ENCODE measurements around the gene CHID1.

Gene CHID1

DNA sequence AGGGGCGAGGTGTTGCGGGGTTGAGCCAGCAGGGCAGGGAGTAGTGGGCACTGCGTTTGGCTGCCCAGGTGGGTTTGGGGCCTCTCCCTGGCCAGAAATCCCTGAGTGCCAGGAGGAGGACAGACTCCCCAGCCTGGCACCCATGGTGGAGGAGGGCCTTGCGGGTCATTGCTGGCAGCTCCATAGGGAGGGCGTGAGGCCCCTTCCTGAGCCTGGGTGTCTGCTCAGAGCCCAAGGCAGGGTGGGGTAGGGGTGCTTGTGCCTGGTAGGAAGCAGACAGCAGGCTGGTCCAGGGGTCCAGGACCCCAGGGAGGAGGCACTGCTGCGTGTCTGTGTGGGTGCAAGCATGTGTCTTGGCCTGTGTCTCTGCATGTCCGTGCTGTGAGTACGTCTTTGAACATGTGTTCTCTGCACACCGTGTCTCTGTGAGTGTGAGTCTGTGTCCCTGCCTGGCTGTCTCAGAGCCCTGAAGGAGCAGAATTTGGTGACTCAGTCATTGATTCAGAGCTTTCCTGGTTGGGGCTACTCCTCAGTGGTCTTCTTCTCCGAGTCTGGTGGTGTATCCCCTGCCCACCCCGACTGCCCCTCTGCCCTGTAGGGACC, 64.0 kb downstream of the CHID1 start:
- H3K4me1 ChIP-seq (ENCODE audit: control insufficient read depth, insufficient read depth, low read length): peaks cover 51% of the 10 kb centered on the region
- H3K9ac ChIP-seq (ENCODE audit: low read length): no peak overlapping the region

DNA sequence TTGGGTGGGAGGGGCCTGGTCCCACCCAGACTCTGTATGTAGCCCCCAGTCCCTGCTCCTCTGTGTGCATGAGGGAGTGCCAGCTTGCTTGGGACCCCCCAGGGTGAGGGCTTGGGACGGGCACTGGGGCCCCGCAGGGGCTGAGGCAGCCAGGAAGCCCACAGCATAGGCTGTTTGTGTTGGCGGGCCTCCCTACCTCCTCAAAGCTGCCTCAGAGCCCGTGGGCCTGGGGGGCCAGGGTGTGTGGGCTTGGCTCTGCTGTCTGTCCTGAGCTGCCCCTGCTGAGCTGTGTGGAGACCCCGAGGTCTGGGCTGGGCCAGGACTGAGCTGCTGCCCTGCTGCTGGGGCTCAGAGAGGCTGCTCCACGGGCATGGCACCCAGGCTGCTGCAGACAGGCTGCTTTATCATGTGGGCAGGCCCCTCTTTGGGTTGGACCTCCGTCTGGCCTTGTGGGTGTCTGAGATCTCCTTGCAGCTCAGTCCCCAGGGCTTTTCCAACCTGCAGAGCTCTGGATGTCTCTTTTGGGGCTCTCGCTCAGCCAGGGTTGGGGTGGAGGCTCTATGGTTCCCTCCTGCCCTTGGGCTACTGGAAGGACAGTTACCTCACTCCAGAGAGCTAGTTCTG, 64.6 kb downstream of the CHID1 start:
- no peak overlapping the region for H3K4me3 ChIP-seq (ENCODE audit: low read length)
- H3K9me3 ChIP-seq (ENCODE audit: control insufficient read depth, low read length): no peaks in the 10 kb centered on the region
- H3K27me3 ChIP-seq (ENCODE audit: control insufficient read depth, insufficient read depth, low read length): peaks cover 38% of the 10 kb centered on the region
- peaks cover 56% of the 10 kb centered on the region for H3K4me1 ChIP-seq (ENCODE audit: control insufficient read depth, insufficient read depth, low read length)
- no peak overlapping the region for H3K9ac ChIP-seq (ENCODE audit: low read length)
- H3K36me3 ChIP-seq (ENCODE audit: control insufficient read depth, insufficient read depth, low read length): no peaks in the 10 kb centered on the region

More for the DNA sequence above, 64.0 kb downstream of the CHID1 start:
- Histone ChIP-seq H3K36me3 (ENCODE audit: control insufficient read depth, insufficient read depth, low read length) (no peaks in the 10 kb centered on the region), H3K4me3 (ENCODE audit: low read length) (no peak overlapping the region), H3K27me3 (ENCODE audit: control insufficient read depth, insufficient read depth, low read length) (peaks cover 44% of the 10 kb centered on the region), H3K9me3 (ENCODE audit: control insufficient read depth, low read length) (no peaks in the 10 kb centered on the region)

- H3K4me1 ChIP-seq (ENCODE audit: control insufficient read depth, insufficient read depth, low read length): peaks cover 54% of the 10 kb centered on the region
- peaks cover 28% of the 10 kb centered on the region for H3K27me3 ChIP-seq (ENCODE audit: control insufficient read depth, insufficient read depth, low read length)
- H3K9ac ChIP-seq (ENCODE audit: low read length): peak overlapping the region; percentile 15
- no peaks in the 10 kb centered on the region for H3K9me3 ChIP-seq (ENCODE audit: control insufficient read depth, low read length)
- H3K4me3 ChIP-seq (ENCODE audit: low read length): no peak overlapping the region
- peaks cover 5% of the 10 kb centered on the region for H3K36me3 ChIP-seq (ENCODE audit: control insufficient read depth, insufficient read depth, low read length)
Measured at GRCh38 chr11:844693-845644, 65.6 kb downstream of the CHID1 start.

DNA sequence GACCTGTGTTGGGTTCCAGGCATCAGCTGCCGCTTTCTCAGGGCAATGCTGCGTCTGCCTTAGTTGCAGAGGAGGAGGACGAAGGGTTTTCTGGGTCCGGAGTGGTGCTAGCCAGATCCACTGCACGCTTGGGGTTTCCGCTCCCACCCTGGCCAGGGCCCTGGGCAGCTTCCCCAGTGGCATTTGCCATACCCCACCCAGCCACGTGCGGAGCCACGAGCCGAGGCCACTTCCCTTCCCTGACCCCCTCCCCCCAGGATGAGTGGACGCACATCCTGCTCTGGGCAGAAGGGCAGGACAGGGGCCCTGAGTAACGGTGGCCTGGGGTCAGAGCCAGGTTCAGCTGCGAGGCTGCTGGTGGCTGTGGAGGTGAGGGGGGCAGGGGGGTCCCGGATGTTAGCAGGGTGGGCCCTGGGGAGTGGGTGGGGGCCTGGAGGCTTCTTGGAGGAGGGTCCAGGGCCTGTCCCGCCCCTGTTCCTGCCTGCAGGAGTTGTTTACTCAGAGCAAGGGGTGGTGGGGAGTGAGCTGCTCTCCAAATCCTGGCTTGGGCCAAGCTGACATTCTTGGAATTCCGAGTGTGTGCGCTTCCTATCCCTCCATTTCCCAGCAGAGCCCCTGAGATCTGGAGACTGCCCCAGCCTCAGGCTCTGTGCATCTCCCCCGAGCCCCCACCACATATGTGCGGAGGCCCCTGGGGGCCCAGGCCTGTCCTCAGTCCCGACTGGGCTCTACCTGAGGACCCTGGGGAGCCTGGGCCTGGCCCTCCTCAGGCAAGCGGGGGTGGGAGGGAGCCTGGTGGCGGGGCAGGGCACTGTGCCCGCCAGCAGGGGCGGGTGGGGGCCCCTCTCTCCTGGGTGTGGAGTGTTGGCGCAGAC, 66.6 kb downstream of the CHID1 start:
- H3K27me3 ChIP-seq (ENCODE audit: control insufficient read depth, insufficient read depth, low read length): peaks cover 23% of the 10 kb centered on the region
- peak overlapping the region; percentile 84 for H3K9ac ChIP-seq (ENCODE audit: low read length)
- peaks cover 55% of the 10 kb centered on the region for H3K4me1 ChIP-seq (ENCODE audit: control insufficient read depth, insufficient read depth, low read length)
- no peak overlapping the region for H3K4me3 ChIP-seq (ENCODE audit: low read length)
- no peaks in the 10 kb centered on the region for H3K9me3 ChIP-seq (ENCODE audit: control insufficient read depth, low read length)
- H3K36me3 ChIP-seq (ENCODE audit: control insufficient read depth, insufficient read depth, low read length): peaks cover 14% of the 10 kb centered on the region

- Histone ChIP-seq H3K4me1 (ENCODE audit: control insufficient read depth, insufficient read depth, low read length) (peaks cover 55% of the 10 kb centered on the region), H3K36me3 (ENCODE audit: control insufficient read depth, insufficient read depth, low read length) (peaks cover 18% of the 10 kb centered on the region), H3K27me3 (ENCODE audit: control insufficient read depth, insufficient read depth, low read length) (peaks cover 14% of the 10 kb centered on the region), H3K9me3 (ENCODE audit: control insufficient read depth, low read length) (no peaks in the 10 kb centered on the region), H3K4me3 (ENCODE audit: low read length) (no peak overlapping the region), H3K9ac (ENCODE audit: low read length) (peak overlapping the region; percentile 84)
Measured at GRCh38 chr11:843086-843734, 67.4 kb downstream of the CHID1 start.

DNA sequence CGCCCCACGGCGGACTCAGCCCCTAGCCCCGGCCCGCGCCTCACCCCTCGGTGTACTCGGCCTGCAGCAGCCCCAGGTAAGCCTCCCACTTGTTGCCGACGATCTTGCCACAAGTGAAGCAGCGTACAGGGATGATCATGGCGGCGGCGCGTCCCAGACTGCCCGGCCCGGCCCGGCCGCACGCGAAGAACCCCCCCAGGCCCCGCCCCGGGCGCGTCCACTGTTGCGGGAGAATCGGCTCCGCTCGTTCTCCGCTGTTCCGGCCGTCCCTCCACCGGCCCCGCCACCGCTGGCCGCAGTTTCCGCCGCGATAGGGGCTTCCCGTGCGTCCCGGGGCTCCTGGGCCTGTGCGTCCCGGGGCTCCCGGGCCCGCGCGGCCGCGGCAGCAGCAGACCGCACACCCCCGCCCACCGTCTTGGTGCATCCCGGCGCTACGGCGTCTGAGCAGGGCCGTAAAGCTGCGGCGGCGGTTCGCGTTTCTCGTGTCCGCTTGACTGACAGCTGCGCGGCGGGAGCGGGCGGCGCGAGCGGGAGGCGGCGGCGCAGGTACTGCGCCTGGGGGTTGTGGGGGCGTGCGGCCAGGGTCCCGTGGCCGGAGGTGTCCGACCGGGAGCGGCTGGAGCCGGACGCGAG, 68.1 kb downstream of the CHID1 start, which contains the start of the genes POLR2L and TSPAN4:
Gene POLR2L, minus strand, starts transcription at position 160 of the 633 bp plus-strand sequence. Its CDS starts 21 bp downstream, at position 139.
Gene TSPAN4, plus strand, starts transcription at position 483 of the 633 bp plus-strand sequence. CDS start 7,453 bp downstream, outside the sequence.
- Histone ChIP-seq H3K9me3 (ENCODE audit: control insufficient read depth, low read length) (no peaks in the 10 kb centered on the region), H3K4me1 (ENCODE audit: control insufficient read depth, insufficient read depth, low read length) (peaks cover 60% of the 10 kb centered on the region), H3K27me3 (ENCODE audit: control insufficient read depth, insufficient read depth, low read length) (peaks cover 10% of the 10 kb centered on the region), H3K36me3 (ENCODE audit: control insufficient read depth, insufficient read depth, low read length) (peaks cover 24% of the 10 kb centered on the region), H3K4me3 (ENCODE audit: low read length) (peak within 1 kb of the TSS; percentile 92), H3K9ac (ENCODE audit: low read length) (peak within 1 kb of the TSS; percentile 84)

- Histone ChIP-seq H3K4me1 (ENCODE audit: control insufficient read depth, insufficient read depth, low read length) (peaks cover 65% of the 10 kb centered on the region), H3K27me3 (ENCODE audit: control insufficient read depth, insufficient read depth, low read length) (peaks cover 10% of the 10 kb centered on the region), H3K36me3 (ENCODE audit: control insufficient read depth, insufficient read depth, low read length) (peaks cover 29% of the 10 kb centered on the region), H3K4me3 (ENCODE audit: low read length) (peak overlapping the region; percentile 92), H3K9ac (ENCODE audit: low read length) (peak overlapping the region; percentile 84), H3K9me3 (ENCODE audit: control insufficient read depth, low read length) (no peaks in the 10 kb centered on the region)
Measured at GRCh38 chr11:841981-842369, 68.6 kb downstream of the CHID1 start.

DNA sequence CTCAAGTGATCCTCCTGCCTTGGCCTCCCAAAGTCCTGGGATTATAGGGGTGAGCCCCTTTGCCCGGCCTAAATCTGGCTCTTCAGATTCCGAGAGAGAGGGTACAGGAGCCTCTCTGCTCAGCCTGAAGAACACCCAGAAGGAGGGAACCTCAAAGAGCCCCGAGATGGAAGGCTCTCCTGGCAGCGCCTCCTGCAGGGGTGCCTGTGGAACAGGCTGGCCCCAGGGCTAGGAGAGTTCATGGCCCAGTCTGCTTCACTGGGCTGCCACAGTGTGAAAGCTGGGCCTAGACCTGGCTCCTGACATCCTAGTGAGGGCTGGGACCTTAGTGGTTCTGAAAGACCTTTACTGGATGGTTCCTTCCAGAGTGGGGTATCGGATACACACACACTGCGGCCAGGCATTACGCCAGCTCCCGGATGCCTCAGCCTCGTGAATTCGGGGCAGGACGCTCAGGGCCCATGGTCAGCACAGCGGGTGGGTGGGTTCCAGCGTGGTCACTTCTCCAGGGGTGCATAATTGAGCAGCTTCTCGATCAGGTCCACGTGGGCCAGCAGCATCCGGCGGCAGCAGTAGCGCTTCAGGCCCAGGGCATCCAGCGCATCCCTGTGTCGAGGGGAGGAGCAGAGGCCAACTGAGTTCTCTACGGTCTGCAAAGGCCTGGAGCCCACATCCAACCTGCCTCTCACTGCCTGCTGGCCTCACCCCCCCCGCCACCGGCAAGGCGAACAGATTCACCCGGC, 70.6 kb downstream of the CHID1 start:
- Histone ChIP-seq H3K36me3 (ENCODE audit: control insufficient read depth, insufficient read depth, low read length) (peaks cover 34% of the 10 kb centered on the region), H3K4me3 (ENCODE audit: low read length) (no peak overlapping the region), H3K27me3 (ENCODE audit: control insufficient read depth, insufficient read depth, low read length) (peaks cover 4% of the 10 kb centered on the region), H3K9me3 (ENCODE audit: control insufficient read depth, low read length) (no peaks in the 10 kb centered on the region), H3K4me1 (ENCODE audit: control insufficient read depth, insufficient read depth, low read length) (peaks cover 64% of the 10 kb centered on the region), H3K9ac (ENCODE audit: low read length) (peak overlapping the region; percentile 32)

- H3K4me1 ChIP-seq (ENCODE audit: control insufficient read depth, insufficient read depth, low read length): peaks cover 63% of the 10 kb centered on the region
- H3K4me3 ChIP-seq (ENCODE audit: low read length): no peak overlapping the region
- H3K27me3 ChIP-seq (ENCODE audit: control insufficient read depth, insufficient read depth, low read length): peaks cover 4% of the 10 kb centered on the region
- no peaks in the 10 kb centered on the region for H3K9me3 ChIP-seq (ENCODE audit: control insufficient read depth, low read length)
- H3K9ac ChIP-seq (ENCODE audit: low read length): no peak overlapping the region
- peaks cover 34% of the 10 kb centered on the region for H3K36me3 ChIP-seq (ENCODE audit: control insufficient read depth, insufficient read depth, low read length)
Measured at GRCh38 chr11:839280-839623, 71.4 kb downstream of the CHID1 start.

GRCh38 chr11:838441-839279, 72.0 kb downstream of the CHID1 start:
- Histone ChIP-seq H3K4me3 (ENCODE audit: low read length) (no peak overlapping the region), H3K9me3 (ENCODE audit: control insufficient read depth, low read length) (no peaks in the 10 kb centered on the region), H3K27me3 (ENCODE audit: control insufficient read depth, insufficient read depth, low read length) (peaks cover 4% of the 10 kb centered on the region), H3K9ac (ENCODE audit: low read length) (no peak overlapping the region), H3K4me1 (ENCODE audit: control insufficient read depth, insufficient read depth, low read length) (peaks cover 63% of the 10 kb centered on the region), H3K36me3 (ENCODE audit: control insufficient read depth, insufficient read depth, low read length) (peaks cover 34% of the 10 kb centered on the region)
